GM21528 (cell line): Measurements from ENCODE around the gene PLPP7.

Experiments
- ATAC-seq: cut with Tn5 transposase; IDR thresholded peaks from one replicate; pipeline ENCODE4 v1.9.1; 2021; ENCODE audit warnings: mild to moderate bottlenecking, moderate library complexity; ENCODE audit not compliant: unreplicated experiment, low FRiP score

The PLPP7 gene

DNA sequence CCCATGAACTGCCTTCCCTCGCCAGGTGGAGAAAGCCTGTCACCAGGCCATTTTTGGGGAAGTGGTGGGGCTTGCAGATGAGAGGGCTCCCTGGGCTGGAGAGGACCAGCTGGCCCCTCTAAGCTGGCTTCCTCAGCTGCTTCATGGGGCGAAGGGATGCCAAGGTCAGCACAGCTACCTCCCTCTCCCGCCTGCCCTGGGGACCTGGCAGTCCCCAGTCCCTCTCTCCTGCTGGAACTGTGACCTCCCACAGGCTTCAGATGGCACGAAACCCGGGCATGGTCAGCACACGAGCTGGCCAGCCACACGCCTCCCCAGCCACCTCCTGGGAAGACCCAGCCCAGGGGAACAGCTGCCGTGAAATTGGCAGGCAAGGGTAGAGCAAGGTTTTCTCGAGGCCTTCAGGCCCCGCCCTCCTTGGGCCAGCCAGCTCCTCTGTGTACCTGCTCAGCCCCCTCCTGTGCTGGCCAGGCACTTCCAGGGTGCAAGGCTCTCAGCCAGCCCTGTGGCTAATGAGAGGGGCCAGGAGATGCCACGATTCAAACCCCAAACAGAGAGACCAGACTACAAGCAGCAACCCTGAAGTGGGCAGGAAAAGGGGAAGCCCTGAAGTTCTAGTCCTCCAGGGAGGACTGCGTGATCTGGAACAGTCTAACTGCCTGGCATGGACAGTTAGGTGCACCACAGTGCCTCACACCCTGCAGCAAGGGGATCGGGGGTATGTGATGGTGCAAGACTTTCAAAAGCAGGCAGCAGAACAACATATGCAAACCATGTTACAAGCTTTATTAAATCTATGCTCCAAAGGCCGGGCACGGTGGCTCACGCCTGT lies 12.9 kb downstream of the PLPP7 start:
- ATAC-seq: no peak

DNA sequence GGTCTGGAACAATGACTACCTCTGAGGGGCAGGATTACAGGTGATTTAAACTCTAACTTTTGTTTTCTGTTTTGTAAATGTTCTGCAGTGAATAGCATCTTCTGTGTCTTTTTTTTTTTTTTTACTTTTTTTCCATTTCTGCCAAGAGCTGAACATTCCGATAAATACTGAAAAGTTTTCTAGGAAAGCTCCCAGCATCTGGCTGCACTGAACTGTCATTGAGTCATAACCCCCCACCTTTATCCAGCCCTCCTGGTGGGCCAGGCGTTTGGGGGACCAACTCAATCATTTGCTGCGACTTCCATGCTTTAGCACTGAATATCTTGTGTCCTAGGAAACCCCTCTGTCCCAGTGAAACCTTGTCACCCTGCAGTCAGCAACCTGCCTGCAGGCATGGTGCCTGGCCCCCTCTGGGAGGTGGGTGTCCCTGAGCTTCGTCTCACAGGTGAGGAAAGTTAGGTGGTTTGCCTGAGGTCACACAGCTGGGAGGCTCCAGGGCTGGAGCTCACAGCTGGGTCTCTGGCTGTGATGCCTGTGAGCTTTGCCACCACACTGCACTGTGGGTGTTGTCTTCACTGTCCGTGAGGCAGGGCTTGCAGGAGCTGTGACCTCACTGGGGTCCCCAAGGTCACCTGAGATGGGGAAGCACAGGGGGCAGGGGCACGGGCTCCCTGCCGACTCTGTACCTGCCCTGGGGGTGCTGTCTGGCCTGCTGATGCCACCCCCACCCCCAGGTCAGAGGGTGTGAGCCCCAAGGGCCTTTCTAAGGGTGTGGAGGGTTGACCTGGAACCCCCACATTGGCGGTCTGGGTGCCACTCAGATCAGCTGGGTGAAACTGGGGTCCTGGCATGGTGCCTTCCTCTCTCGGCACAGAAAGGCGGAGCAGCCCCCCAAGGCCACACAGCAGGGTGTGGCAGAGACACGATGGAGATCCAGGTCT lies 14.1 kb downstream of the PLPP7 start:
- ATAC-seq: no peak

DNA sequence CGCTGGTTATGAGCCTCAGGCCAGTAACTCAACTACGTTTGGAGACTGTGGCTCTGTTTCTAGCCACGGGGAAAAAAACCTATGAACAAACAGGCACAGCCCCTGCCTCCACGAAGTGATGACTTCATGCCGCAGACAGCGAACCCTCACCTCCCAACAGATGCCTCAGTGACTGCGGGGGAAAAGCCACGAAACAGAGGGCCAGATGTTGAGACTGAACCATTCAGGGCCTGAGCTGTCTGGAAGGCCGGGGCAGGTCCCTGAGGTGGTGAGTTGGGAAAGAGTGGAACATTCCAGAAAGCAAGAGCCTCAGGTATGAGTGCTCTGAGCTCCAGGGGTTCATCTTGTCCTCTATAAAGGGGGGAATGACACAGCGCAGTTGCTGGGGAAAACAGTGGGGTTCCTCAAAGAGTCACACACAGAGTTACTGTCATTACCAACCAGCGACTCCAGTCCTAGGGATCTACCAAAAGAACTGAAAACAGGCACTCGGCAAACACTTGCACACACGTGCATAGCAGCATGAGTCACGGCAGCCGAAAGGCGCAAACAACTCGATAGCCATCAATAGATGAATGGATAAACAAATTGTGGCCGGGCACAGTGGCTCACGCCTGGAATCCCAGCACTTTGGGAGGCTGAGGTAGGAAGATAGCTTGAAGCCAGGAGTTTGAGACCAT lies 15.3 kb downstream of the PLPP7 start:
- ATAC-seq: no peak

DNA sequence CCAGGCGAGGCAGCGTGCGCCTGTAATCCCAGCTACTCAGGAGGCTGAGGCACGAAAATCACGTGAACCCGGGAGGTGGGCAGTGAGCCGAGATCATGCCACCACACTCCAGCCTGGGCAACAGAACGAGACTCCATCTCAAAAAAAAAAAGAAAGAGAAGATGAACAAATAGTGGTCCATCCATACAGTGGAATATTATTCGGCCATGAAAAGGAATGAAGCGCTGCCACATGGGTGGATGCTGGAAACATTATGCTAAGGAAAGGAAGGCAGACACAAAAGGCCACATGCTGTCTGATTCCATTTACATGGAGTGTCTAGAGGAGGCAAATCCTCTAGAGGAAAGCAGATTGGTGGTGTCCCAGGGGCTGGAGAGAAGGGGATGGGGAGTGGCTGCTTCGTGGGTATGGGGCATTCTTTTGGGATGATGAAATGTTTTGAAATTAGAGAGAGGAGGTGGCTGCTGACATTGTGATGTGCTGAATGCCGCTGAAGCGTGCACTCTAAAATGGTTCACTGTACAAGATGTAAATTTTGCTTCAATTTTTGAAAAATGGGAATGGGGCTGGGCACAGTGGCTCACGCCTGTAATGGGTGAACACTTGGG lies 17.0 kb downstream of the PLPP7 start:
- no peak for ATAC-seq

DNA sequence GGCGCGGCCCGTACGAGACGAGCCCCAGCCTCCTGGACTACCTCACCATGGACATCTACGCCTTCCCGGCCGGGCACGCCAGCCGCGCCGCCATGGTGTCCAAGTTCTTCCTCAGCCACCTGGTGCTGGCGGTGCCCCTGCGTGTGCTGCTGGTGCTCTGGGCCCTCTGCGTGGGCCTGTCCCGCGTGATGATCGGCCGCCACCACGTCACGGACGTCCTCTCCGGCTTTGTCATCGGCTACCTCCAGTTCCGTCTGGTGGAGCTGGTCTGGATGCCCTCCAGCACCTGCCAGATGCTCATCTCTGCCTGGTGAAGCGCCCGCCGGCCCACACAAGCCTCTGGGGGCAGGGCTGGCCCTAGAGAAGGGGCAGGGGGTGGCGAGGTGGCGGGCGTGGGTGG lies 18.5 kb downstream of the PLPP7 start:
- no peak for ATAC-seq

DNA sequence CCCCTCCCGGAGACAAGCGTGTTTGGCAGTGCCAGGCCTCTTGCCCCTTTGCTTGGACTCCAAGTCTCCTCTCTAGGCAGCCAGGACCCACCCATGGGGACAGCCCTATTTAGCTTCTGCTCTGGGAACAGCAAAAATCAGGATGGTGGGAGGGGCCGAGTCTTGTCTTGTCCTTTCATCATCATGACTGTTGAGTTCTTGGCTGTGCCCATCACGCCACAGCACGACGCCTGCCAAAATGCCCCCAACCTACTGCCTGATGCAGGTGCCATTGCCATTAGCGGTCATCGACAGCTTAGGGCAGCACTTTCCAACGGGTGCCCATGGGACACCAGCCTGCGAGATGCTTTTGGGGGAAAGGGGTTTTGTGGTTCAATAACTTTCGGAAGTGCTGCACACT lies 18.9 kb downstream of the PLPP7 start:
- ATAC-seq: no peak

DNA sequence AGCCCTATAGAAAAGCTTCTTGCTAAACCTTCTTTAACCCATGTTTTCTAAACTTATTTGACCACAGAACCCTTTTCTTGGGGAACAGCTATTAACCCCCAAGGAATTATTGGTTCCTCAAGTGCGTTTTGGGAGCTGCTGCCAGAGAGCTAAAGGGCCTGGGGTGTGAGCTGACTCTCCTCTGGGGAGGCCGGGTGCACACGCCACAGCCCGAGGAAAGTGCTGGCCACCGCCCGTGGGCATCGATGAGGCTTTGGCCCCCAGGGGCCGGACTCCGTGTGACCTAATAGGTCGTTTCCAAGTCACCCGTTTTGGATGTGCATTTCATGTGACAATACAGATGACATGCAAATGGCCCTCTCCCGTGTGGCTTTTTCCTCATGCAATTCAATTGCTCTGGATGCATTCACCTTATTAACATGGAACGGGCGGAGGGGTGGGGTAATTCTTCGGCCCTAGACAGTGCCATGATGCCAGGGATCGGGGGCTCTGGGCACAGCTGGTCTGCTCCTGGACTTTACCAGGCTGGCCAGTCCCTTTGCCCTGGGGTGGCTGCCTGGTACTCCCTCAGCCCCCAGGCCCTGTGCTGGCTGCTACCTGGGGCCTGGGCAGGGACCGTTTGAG lies 19.5 kb downstream of the PLPP7 start:
- no peak for ATAC-seq

DNA sequence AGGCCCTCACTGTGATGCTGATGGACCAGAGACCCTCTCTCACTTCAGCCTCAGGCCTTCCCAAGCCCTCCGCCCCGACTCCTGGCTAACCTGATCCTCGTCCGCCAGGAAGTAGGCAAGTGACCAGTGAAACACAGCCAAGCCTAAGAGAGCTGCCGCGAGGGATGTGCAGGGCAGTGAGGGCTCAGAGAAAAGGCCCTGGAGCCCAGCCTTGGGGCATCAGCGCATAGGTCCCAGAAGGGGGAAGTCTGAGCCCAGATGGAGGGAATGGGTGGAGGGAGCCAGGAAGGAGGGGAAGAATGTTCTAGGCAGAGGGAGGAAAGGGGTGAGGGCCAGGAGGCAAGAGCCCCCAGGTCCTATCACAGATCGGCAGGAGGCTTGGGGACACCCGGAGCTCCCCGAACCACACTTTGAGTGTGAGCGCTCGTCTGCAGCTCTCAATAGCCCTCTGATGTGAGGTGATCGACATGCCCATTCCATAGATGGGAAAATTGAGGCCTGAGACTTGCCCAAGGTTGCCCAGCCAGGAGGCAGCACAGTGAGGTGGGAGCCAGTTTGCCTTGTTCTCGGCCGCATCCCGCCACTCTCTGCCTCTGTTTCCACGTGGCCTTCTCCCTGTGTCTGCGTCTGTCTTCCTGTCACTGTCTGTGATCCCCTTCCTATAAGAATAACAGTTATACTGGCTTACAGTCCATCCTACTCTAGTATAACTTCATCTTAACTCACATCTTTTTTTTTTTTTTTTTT lies 20.2 kb downstream of the PLPP7 start:
- no peak for ATAC-seq

DNA sequence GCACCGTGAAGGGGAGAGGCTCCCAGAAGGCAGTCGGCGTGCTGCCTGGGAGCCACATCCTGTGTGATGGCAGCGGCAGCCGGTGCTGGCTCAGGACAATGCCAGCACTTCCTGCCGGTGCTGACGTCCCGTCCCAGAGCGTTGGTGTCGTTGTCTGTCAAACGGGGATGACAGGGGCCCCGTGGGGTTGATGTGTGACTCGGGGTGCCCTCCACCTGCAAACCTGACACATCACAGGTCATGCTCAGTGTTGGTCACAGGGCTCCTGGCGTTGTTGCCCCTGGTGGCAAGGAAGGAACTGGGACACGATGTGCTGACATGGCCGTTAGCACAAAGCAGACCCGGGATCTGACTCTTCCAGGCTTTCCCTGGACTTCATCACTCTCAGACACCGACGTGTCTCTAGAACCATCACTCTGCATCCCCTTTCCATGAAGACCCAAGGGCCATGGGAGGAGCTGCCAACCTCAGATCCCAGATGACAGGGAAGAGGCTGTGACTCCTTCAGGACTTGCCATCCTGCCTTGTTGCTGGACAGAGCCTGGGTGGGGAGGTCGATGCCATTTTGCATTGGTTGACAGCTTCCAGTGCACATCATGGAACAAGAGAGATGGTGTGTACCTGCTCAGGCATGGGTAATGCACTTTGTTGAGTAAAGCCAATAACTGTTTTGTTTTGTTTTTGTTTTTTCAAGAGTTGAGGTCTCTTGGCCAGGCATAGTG lies 21.5 kb downstream of the PLPP7 start:
- ATAC-seq: no peak

DNA sequence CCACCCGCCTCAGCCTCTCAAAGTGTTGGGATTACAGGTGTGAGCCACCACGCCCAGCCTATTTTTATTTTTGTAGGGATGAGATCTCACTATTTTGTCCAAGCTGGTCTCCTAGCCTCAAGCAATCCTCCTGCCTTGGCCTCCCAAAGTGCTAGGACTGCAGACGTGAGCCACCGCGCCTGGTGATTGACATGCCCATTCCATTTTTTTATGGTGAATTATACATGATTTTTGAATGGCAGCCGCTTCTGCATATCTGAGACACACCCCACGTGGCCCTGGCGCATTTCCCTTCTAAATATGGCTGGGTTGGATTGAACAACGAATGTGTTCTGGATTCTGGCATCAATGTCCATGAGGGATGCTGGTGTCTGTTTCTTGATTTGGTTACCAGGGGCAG lies 22.7 kb downstream of the PLPP7 start:
- no peak for ATAC-seq

DNA sequence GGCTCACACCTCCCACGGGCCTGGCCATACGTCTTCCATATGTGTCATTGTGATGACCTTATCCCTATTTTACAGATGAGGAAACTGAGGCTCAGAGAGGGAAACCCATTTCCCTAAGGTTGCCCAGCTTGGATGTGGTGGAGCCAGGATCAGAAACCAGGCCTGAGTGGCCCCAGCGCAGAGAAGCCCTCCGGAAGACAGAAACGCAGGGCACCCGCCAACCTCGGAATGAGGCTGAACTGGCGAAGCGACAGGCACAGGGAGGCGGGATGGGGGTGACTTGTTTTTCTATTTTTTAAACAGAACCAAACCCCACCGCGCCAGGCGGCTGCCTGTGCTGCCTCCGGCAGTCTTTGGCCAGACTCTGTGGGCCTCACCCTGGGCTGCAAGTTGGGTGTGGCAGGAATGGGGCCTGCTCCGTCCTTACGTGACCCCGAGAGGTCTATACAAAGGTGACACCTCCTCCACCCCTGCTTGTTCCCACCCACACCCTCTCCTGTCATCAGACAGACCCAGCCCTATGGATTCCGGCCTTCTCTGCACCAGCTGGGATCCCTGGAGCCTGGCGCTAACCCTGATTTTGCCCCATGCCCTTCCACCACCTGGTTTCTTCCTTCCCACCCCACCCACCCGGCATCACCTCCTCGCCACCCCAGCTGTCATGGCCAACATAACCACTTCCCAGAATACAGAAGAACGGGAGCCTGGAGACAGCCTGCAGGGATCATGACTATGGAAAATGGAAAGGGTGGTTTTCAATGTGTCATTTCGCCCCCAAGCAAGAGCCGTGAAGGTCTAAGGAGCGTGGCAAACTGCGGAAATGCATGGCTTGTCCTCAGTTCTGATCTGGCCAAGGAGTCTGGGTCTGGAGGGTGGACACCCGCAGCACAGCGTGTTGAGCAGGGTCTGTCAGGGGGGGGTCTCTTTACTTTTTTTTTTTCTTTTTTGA lies 23.6 kb downstream of the PLPP7 start:
- ATAC-seq: no peak

DNA sequence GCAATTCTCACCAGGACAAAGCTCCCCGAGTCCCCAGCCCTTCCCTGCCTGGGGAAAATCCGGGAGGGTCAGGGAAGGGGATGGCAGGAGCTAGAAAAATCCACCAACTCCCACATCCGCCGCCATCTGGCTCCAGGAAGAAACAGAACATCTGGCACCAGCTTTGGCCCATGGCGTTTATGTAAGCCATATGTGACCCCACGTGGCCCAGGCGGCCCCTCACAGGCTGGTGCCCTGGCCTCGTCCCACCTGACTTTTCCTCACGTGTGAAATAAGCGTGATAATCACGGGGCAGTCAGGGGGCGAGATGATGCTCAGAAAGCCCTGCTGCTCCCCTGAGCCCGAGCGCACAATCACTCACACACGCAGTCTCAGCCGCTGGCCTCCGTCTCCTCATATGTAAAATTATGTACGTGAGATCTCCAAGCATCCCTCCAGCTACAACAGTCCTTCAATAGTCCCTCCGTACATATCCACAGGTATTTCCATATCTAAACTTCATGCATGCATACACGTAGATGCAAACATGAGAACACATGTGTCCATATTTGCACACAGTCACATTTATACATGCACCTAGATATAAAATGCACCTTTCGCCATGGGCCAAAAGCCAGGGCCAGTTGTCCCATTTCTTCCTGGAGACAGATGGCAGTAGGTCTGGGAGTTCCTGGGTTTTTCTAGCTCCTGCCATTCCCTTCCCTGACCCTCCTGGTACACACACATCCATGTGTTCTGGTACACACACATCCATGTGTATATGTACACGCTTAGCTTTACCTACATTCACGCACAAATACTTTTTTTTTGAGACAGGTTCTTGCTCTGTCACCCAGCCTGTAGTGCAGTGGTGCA lies 28.9 kb downstream of the PLPP7 start:
- no peak for ATAC-seq

DNA sequence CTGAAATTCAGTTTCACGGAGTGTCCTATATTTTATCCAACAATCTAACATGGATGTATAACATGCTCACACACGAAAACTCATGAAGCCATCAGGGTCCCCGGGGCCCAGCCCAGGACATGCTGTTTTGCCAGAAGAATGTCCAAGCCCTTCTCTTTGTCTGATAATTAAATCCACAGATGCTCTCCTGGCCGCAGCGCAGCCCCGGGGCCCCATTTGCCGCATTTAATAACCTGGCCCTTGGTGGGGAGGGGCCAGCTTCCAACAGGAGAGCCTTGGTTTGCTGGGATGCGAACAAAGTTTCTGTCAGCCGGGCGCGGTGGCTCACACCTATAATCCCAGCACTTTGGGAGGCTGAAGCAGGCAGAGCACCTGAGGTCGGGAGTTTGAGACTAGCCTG lies 30.0 kb downstream of the PLPP7 start:
- ATAC-seq: no peak

DNA sequence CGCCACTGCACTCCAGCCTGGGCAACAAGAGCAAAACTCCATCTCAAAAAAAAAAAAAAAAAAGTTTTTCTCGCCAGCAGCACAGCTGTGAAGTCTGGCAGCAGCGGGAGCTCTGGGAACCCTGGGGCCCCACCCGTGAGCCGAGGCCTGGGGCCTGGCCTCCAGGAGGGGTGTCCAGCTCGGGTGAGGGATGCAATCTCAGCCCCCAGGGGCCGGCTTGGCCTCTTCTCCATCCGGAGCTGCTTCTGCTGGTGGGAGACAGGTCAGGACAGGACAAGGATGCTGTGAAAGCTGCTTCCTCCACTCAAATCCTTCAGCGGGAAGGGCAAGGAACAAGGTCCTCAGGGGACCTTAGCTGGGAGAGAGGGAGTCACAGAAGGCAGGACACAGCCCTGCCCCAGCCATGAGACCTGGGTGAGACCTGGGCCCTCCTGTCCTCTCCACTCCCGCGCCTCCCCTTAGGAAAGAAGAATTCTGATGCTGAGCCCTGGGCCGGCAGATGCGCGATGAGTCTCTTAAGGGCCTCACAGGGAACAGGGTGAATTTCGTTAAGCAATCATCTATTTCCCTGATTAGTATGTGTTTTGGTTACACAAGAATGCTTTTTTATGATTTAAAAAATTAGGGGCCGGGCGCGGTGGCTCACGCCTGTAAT lies 30.6 kb downstream of the PLPP7 start:
- no peak for ATAC-seq

DNA sequence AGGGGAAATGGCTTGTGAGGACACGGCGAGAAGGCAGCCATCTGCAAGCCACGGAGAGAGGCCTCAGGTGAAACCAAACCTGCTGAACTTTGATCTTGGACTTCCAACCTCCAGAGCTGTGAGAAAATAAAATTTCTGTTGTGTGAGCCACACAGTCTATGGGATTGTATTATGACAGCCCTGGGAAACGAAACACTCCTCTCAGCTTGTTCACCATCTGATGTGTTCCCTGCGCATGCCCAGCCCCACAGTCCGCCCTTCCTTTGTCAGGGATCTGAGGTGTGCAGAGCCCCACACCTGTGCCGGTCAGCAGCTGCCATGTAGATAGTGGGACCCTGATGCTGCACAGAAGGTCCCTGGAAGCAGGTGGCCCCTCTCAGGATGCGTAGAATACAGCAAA lies 34.1 kb downstream of the PLPP7 start:
- no peak for ATAC-seq
